Measurements from ENCODE around the gene GUCY2C. TPM values are rescaled to one million over a fixed set of nuclear protein-coding genes. Genes with fewer than 3 reads are reported as not detected.

The GUCY2C gene
- total RNA-seq (2014; rRNA removed) = not detected in 2 replicates
- Bru-seq, nascent RNA = percentile 5 among the genes with signal in this experiment
- percentile 8 among the genes with signal in this experiment for BruChase-seq, experiment 1, labeled RNA remaining after a 6-hour chase
- BruChase-seq, experiment 2, labeled RNA remaining after a 2-hour chase = percentile 19 among the genes with signal in this experiment
- long read RNA-seq = 0 reads

DNA sequence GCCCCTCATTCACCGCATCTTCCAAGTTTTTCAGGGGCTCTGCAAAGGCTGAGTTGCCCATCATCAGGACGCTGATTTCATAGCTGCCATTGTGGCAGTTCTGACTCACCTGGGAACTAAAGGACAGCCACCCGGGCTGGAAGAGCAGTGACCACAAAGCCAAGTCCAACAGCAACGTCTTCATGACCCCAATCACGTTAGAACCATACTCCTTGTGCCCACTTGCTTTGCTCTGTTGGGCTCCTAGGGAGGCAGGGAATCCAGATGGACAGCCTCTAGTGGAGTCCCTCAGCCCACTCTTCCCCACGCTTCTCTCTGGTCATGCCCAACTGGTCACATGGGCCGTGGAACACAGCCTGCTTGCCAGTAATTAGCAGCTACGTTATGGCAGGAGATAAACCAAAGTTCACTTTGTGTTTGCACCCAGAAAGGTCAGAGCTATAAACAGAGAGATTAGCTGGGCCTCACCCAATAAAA, at the start of gene GUCY2C:
Gene GUCY2C, minus strand, starts transcription at position 335 of the 477 bp plus-strand sequence. Its CDS starts 151 bp downstream, at position 184.
- Histone ChIP-seq H3K9ac (ENCODE audit: low read length) (no peak within 1 kb of the TSS), H4K20me1 (ENCODE audit: low read length) (no peaks in the 10 kb centered on the region), H3K9me3 (ENCODE audit: low read length) (no peaks in the 10 kb centered on the region), H3K27me3 (ENCODE audit: low read length) (peaks cover 15% of the 10 kb centered on the region; the same call in 1 of the 2 replicates), H3K79me2 (ENCODE audit: low read length) (no peaks in the 10 kb centered on the region), H3K9me2 (replicated peaks; ENCODE audit: low read length) (no peaks in the 10 kb centered on the region), H3K27ac (ENCODE audit: low read length) (no peak within 1 kb of the TSS), H3K4me3 (ENCODE audit: low read length) (no peak within 1 kb of the TSS), H3F3A (ENCODE audit: low read length, unreplicated experiment) (no peaks in the 10 kb centered on the region), H3K36me3 (ENCODE audit: low read depth, low read length) (no peaks in the 10 kb centered on the region), H3K4me2 (ENCODE audit: low read length) (no peak within 1 kb of the TSS), H3K4me1 (ENCODE audit: insufficient read depth, low read length) (no peaks in the 10 kb centered on the region), H2AFZ (ENCODE audit: low read length) (no peak within 1 kb of the TSS)
- TF ChIP-seq, protein P1, sequence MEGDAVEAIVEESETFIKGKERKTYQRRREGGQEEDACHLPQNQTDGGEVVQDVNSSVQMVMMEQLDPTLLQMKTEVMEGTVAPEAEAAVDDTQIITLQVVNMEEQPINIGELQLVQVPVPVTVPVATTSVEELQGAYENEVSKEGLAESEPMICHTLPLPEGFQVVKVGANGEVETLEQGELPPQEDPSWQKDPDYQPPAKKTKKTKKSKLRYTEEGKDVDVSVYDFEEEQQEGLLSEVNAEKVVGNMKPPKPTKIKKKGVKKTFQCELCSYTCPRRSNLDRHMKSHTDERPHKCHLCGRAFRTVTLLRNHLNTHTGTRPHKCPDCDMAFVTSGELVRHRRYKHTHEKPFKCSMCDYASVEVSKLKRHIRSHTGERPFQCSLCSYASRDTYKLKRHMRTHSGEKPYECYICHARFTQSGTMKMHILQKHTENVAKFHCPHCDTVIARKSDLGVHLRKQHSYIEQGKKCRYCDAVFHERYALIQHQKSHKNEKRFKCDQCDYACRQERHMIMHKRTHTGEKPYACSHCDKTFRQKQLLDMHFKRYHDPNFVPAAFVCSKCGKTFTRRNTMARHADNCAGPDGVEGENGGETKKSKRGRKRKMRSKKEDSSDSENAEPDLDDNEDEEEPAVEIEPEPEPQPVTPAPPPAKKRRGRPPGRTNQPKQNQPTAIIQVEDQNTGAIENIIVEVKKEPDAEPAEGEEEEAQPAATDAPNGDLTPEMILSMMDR (conservative IDR thresholded peaks at IDR 0.05; ENCODE audit: low read depth, low read length) = no peak
- no peak for TF ChIP-seq EZH2phosphoT487 (IDR thresholded peaks at IDR 0.05; ENCODE audit: borderline replicate concordance, low read length)
- TF ChIP-seq EZH2 (IDR thresholded peaks at IDR 0.05; ENCODE audit: low read length, unreplicated experiment) = no peak
- DNase-seq (no peak), ATAC-seq (no peak)
- ChIA-PET POLR2A (ENCODE audit: unreplicated experiment) (no interaction called here), CTCF (no interaction called here)
- intact Hi-C loops (cut with micrococcal nuclease) = no loop called here
- no TSS peak for BruUV-seq (replicated peaks)

DNA sequence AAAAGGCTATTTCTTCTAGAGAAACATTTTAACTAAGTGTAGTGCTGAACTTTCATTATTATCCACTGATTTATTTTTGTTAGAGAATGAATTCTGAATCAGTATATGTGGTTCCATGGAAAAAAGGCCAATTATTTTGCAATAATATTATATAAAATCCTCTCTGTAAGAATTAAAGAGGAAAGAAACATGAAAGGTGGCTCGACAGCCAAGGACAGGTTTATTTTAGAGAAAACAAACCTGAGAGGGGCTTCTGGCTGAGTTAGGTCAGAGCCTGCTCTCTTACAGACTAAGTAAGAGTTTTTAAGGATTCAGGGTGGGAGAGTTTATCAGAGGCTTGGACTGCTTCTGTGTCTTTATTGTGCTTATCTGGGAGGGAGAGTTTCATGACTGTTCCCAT, 46.7 kb upstream of the GUCY2C start:
- Histone ChIP-seq H4K20me1 (ENCODE audit: low read length) (no peaks in the 10 kb centered on the region), H3K9me2 (replicated peaks; ENCODE audit: low read length) (no peaks in the 10 kb centered on the region), H3K79me2 (ENCODE audit: low read length) (no peaks in the 10 kb centered on the region), H3K9me3 (ENCODE audit: low read length) (no peaks in the 10 kb centered on the region), H3K36me3 (ENCODE audit: low read depth, low read length) (no peaks in the 10 kb centered on the region), H3K4me3 (ENCODE audit: low read length) (no peak overlapping the region), H2AFZ (ENCODE audit: low read length) (no peak overlapping the region), H3K27ac (ENCODE audit: low read length) (no peak overlapping the region), H3K27me3 (ENCODE audit: low read length) (no peaks in the 10 kb centered on the region), H3K4me2 (ENCODE audit: low read length) (no peak overlapping the region), H3K9ac (ENCODE audit: low read length) (no peak overlapping the region), H3F3A (ENCODE audit: low read length, unreplicated experiment) (no peaks in the 10 kb centered on the region), H3K4me1 (ENCODE audit: insufficient read depth, low read length) (no peaks in the 10 kb centered on the region)
- DNase-seq (no peak), ATAC-seq (no peak)
- POLR2A ChIA-PET (ENCODE audit: unreplicated experiment) = no interaction called here
- BruUV-seq (replicated peaks) = no TSS peak
- TF ChIP-seq, protein P1 (conservative IDR thresholded peaks at IDR 0.05; ENCODE audit: low read depth, low read length) = no peak
- no peak for TF ChIP-seq EZH2 (IDR thresholded peaks at IDR 0.05; ENCODE audit: low read length, unreplicated experiment)
- no peak for TF ChIP-seq EZH2phosphoT487 (IDR thresholded peaks at IDR 0.05; ENCODE audit: borderline replicate concordance, low read length)
- intact Hi-C loops (cut with micrococcal nuclease) = no loop called here
- CTCF ChIA-PET = no interaction called here

DNA sequence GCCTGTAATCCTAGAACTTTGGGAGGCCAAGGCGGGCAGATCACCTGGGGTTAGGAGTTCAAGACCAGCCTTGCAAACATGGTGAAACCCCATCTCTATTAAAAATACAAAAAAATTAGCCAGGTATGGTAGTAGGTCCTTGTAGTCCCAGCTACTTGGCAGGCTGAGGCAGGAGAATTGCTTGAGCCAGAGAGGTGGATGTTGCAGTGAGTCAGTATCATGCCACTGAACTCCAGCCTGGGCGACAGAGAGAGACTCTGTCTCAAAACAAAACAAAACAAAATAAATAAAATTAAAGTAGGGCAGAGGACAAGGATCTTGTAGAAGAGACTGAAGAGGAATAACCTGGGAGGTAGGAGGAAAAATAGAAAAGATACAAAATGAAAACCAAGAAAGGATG, 45.5 kb upstream of the GUCY2C start:
- ChIA-PET CTCF (no interaction called here), POLR2A (ENCODE audit: unreplicated experiment) (no interaction called here)
- H3K27ac ChIP-seq (ENCODE audit: low read length) = no peak overlapping the region
- H2AFZ ChIP-seq (ENCODE audit: low read length) = no peak overlapping the region
- no peak overlapping the region for H3K9ac ChIP-seq (ENCODE audit: low read length)
- H3K9me3 ChIP-seq (ENCODE audit: low read length) = no peaks in the 10 kb centered on the region
- H4K20me1 ChIP-seq (ENCODE audit: low read length) = no peaks in the 10 kb centered on the region
- no peak for DNase-seq
- H3F3A ChIP-seq (ENCODE audit: low read length, unreplicated experiment) = no peaks in the 10 kb centered on the region
- no peak for ATAC-seq
- no peaks in the 10 kb centered on the region for H3K4me1 ChIP-seq (ENCODE audit: insufficient read depth, low read length)
- no peaks in the 10 kb centered on the region for H3K79me2 ChIP-seq (ENCODE audit: low read length)
- H3K4me3 ChIP-seq (ENCODE audit: low read length) = no peak overlapping the region
- H3K36me3 ChIP-seq (ENCODE audit: low read depth, low read length) = no peaks in the 10 kb centered on the region
- H3K4me2 ChIP-seq (ENCODE audit: low read length) = no peak overlapping the region
- TF ChIP-seq, protein P1 (conservative IDR thresholded peaks at IDR 0.05; ENCODE audit: low read depth, low read length) = no peak
- TF ChIP-seq EZH2 (IDR thresholded peaks at IDR 0.05; ENCODE audit: low read length, unreplicated experiment) (no peak), EZH2phosphoT487 (IDR thresholded peaks at IDR 0.05; ENCODE audit: borderline replicate concordance, low read length) (no peak)
- H3K27me3 ChIP-seq (ENCODE audit: low read length) = no peaks in the 10 kb centered on the region
- no TSS peak for BruUV-seq (replicated peaks)
- intact Hi-C loops (cut with micrococcal nuclease) = no loop called here
- H3K9me2 ChIP-seq (replicated peaks; ENCODE audit: low read length) = no peaks in the 10 kb centered on the region
